Mucosa of descending colon (tissue), 3 donors: Measurements from ENCODE around the gene MAP3K5. TPM values are rescaled to one million over a fixed set of nuclear protein-coding genes. Genes with fewer than 3 reads are reported as not detected.
"Not testable (repeated sequence)": the region's sequence is repeated elsewhere in the genome, so short reads cannot be mapped to it uniquely, and the experiment has no call there.

ENCODE experiments used
- ATAC-seq: fragments of 200-7000 bp; cut with Tn5 transposase; one replicate; pipeline ENCODE4 v1.9.1; 2020; ENCODE audit warnings: mild to moderate bottlenecking, moderate library complexity
- DNase-seq, 3 donors: peaks; one replicate each; pipeline ENCODE4 v3.0.0-alpha.2; 2020
- H3K36me3 ChIP-seq: fragments of 200-600 bp; one replicate; pipeline ENCODE4 v1.8.0; 2021; ENCODE audit warnings: low read depth, mild to moderate bottlenecking
- H3K4me1 ChIP-seq: fragments of 200-600 bp; one replicate; pipeline ENCODE4 v1.8.0; 2021; ENCODE audit warnings: low read depth, mild to moderate bottlenecking
- H3K4me3 ChIP-seq: fragments of 200-600 bp; one replicate; pipeline ENCODE4 v1.8.0; 2021; ENCODE audit warnings: mild to moderate bottlenecking
- H3K9me3 ChIP-seq: fragments of 200-600 bp; one replicate; pipeline ENCODE4 v1.8.0; 2021; ENCODE audit warnings: mild to moderate bottlenecking
- CTCF ChIP-seq: fragments of 200-600 bp; IDR thresholded peaks from one replicate; pipeline ENCODE4 v1.8.0; 2022; ENCODE audit warnings: antibody characterized with exemption, mild to moderate bottlenecking
- intact Hi-C, 2 donors: fragments of 100-400 bp; cut with DNase I in 1 of 2; cut with micrococcal nuclease in 1 of 2; formaldehyde crosslinking; loops; one replicate each; pipeline versions ENCODE4 v1.11.0 to v1.11.1; 2022; cut with DNase I, micrococcal nuclease
- total RNA-seq, 3 donors: library from RNA; stranded (reverse); fragmentation: NEBNext Ultra II Directional in 2 of 3; extraction: Animal tissue kit (Norgen Biotek cat#: 25700) in 2 of 3; gene quantifications; one replicate each; pipeline versions ENCODE4 v1.2.1 to v1.2.4, GENCODE V29; 2021 to 2023
- donor health status: DM: no; HTN: no; CAD: no; lungs with moderate emphysema.
- donor health status: DM: no; HTN: no; CAD: no.
- donor health status: DM: no; HTN: yes; CAD: no.

MAP3K5 gene
- total RNA-seq, 3 donors from 2014 or later = 12.6 to 18.2 (median 16.3) TPM

GRCh38 chr6:136763716-136764516, 28.4 kb downstream of the MAP3K5 start:
- intact Hi-C loops = no loop called here
- DNase-seq (no peak), ATAC-seq (peak; percentile 23)
- Histone ChIP-seq H3K4me3 (no peak overlapping the region), H3K9me3 (no peaks in the 10 kb centered on the region), H3K36me3 (no peaks in the 10 kb centered on the region), H3K4me1 (peaks cover 25% of the 10 kb centered on the region)
- TF ChIP-seq CTCF = no peak

GRCh38 chr6:136763255-136763654, 29.0 kb downstream of the MAP3K5 start:
- Histone ChIP-seq H3K4me3 (no peak overlapping the region), H3K9me3 (no peaks in the 10 kb centered on the region), H3K36me3 (no peaks in the 10 kb centered on the region), H3K4me1 (peaks cover 22% of the 10 kb centered on the region)
- no peak for TF ChIP-seq CTCF
- intact Hi-C loops = no loop called here
- ATAC-seq (peak; percentile 11), DNase-seq (no peak)

GRCh38 chr6:136762022-136762975, 30.0 kb downstream of the MAP3K5 start:
- DNase-seq (no peak), ATAC-seq (peak; percentile 45)
- no peak overlapping the region for H3K4me3 ChIP-seq
- no peaks in the 10 kb centered on the region for H3K9me3 ChIP-seq
- intact Hi-C loops = no loop called here
- no peaks in the 10 kb centered on the region for H3K36me3 ChIP-seq
- peaks cover 22% of the 10 kb centered on the region for H3K4me1 ChIP-seq
- no peak for TF ChIP-seq CTCF

- H3K4me3 ChIP-seq = no peak overlapping the region
- DNase-seq = no peak
- intact Hi-C loops = no loop called here
These were observed 30.9 kb downstream of the MAP3K5 start for GRCh38 chr6:136761227-136761922.

GRCh38 chr6:136760781-136761180, 31.5 kb downstream of the MAP3K5 start:
- H3K36me3 ChIP-seq, H3K9me3 ChIP-seq, H3K4me3 ChIP-seq, DNase-seq, intact Hi-C loops: not testable (repeated sequence)
- ATAC-seq = peak; percentile 14
- peaks cover 22% of the 10 kb centered on the region for H3K4me1 ChIP-seq

More at GRCh38 chr6:136761227-136761922, 30.9 kb downstream of the MAP3K5 start:
- TF ChIP-seq CTCF = no peak
- ATAC-seq = peak; percentile 63
- Histone ChIP-seq H3K4me1 (peaks cover 22% of the 10 kb centered on the region), H3K9me3 (no peaks in the 10 kb centered on the region), H3K36me3 (no peaks in the 10 kb centered on the region)
